H1 (cell line): ENCODE measurements around the gene CPLX1. TPM values are rescaled to one million over a fixed set of nuclear protein-coding genes. Genes with fewer than 3 reads are reported as not detected.

ENCODE experiments used
- TEAD4 ChIP-seq: IDR thresholded peaks from 2 replicates; pipeline ENCODE4 v1.6.1; 2012; ENCODE audit warnings: low read depth, low read length, inconsistent platforms, mixed read lengths
- polyA plus RNA-seq, 7 experiments: library from polyadenylated mRNA; depleted of rRNA in 3 of 7; stranded (reverse) in 5 of 7; unstranded in 2 of 7; fragments of >200 nt in 5 of 7; fragments of 200-250 nt in 2 of 7; gene quantifications; 1 replicate in 5 of 7; 2 replicates in 1 of 7; 4 replicates in 1 of 7; pipeline versions ENCODE4 v1.2.1 to v1.2.3, GENCODE V29; 2011 to 2013; ENCODE audit warnings: missing spikeins in 2 of 7, mixed read lengths in 2 of 7
- total RNA-seq: library from RNA; stranded (reverse); fragmentation: NEBNext Ultra II Directional; extraction: Animal tissue kit (Norgen Biotek cat#: 25700); gene quantifications from 2 replicates; pipeline ENCODE4 v1.2.1, GENCODE V29; 2021

Gene CPLX1
- total and polyA plus RNA-seq, 2 of the 8 experiments (the other 6 are each of a cell fraction or from before 2014, with no cell fraction given) = 0.32 to 0.56 TPM

DNA sequence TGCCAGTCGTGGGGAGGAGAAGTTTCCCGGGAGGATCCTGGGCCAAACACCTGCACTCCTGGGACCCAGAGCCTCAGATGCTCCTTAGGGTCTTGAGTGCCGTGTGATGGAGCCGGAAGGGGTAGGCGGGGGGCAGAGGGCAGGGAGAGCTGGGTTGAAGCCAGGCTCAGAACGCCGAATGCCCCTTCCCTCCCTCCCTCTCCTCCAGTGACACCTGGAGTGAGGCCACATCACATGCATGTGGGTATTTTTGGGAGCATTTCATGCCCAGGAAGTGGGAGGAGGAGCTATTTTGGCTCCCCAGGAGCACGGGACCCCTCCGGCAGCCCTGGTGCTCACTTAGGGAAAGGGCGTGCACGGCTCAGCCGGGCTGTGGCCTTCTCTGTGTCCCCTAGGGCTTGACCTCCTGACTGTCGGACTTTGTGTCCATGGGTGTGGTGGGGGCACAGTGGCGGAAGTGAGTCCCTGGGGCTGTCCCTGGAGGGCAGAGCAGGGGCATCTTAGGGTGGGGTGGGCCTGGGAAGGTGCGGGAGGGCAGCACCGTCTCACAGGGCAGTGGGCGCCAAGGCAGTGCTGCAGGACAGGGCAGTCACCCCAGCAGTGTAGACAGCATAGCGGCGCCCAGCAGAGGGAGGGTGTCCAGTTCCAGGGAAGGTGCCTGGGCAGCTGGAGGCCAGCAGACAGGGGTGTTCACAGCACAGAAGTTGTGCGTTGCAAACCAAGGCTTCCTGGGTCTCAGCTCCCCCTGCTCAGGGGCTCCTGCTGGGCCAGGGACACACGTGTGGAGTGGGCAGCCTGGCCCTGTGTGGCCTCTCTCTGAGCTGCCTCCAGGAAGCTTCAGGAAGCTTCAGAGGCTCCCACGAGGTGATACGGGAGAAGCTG lies 4.9 kb upstream of the CPLX1 start (continued):
- no peak for TF ChIP-seq TEAD4
